EH (cell line): ENCODE measurements around the gene DUS1L.
A peak's percentile ranks its signal among the peaks of the same experiment; 100 is the strongest.

ENCODE experiments used
- DNase-seq: peaks from one replicate; pipeline ENCODE4 v3.0.0-alpha.2; 2015; ENCODE audit warnings: low read depth

DUS1L gene

DNA sequence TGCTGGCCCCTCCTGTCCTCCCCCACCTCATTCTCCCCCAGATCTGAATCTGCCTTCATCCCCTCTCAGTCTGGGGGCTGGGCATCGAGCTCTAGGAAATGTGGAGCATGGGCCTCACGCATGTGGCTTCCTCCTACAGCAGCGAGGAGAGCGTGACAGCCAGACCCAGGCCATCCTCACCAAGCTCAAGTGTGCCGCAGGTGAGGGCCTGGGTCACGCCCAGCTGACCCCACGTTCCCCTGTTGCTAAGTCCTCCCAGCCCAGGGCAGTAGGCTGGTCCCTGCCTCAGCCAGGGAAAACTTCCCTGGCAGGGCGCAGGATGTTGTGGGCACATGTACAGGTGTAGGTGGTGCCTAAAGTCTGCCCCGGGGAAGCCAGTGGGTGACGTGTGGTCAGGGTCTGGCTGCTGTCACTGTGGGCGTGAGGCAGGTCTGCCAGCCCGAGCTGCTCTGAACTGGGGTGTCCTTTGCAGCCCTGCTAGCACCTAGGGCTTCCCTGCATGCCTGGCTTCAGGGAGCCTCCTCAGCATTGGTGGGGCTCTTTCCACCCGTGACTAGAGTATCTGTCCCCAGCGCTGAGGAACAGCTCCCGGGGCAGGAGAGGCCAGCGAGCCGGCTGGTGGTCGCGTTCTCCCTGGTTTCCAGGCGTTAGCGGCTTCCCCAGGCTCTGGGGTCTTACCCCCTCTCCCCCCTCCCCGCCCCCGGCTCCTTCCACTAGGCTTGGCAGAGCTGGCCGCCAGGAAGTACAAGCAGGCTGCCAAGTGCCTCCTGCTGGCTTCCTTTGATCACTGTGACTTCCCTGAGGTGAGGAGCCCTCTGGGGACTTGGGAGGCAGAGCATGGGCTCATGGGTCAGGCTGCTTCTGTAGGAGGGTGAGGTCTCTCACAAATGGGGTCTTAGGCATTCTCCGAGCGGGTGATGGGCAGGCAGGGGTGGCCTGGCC is 10.3 kb downstream of the DUS1L start:
- DNase-seq: no peak

DNA sequence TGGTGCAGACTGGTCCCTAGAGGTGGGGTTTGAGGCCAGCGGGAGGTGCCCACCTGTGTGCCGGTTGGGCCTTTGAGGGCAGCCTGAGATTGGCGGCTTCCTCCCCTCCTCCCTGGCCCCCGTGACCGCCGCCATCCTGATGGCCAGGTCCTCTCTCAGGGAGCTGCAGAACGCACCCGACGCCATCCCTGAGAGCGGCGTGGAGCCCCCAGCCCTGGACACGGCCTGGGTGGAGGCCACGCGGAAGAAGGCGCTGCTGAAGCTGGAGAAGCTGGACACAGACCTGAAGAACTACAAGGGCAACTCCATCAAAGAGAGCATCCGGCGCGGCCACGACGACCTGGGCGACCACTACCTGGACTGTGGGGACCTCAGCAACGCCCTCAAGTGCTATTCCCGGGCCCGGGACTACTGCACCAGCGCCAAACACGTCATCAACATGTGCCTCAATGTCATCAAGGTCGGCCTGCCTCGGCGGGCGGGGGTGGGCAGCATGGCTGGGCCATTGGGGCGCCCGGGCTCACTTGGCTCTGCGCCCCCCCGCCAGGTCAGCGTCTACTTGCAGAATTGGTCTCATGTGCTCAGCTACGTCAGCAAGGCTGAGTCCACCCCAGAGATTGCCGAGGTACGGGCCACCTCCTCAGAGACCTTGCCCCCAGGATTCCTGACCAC is 11.1 kb downstream of the DUS1L start:
- no peak for DNase-seq

DNA sequence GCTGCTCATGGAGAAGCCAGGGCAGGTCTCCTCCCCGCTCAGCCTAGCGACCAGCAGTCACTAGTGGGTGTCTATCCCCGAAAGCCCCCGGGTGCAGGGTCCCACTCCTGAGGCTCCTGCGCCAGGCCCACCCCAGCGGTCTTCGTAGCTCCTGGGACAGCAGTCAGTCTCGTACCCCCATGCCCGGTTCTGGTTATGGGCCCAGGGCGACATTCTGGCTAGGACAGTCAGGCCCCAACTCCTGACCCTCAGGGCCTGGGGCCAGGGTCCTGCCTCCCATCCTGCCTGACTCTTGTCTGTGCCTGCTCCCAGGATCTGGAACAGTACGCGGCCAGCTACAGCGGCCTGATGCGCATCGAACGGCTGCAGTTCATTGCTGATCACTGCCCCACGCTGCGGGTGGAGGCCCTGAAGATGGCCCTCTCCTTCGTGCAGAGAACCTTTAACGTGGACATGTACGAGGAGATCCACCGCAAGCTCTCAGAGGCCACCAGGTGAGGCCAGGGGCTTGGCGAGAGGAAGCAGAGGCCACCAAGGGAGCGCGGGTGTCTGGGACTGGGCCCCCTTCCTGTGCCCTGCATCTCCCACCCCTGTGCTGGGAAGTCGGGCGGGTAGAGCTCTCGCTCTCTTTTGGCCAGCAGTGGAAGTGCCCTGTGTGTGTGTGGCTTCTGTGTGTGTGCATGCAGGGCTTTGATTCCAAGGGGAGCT is 11.9 kb downstream of the DUS1L start:
- no peak for DNase-seq

DNA sequence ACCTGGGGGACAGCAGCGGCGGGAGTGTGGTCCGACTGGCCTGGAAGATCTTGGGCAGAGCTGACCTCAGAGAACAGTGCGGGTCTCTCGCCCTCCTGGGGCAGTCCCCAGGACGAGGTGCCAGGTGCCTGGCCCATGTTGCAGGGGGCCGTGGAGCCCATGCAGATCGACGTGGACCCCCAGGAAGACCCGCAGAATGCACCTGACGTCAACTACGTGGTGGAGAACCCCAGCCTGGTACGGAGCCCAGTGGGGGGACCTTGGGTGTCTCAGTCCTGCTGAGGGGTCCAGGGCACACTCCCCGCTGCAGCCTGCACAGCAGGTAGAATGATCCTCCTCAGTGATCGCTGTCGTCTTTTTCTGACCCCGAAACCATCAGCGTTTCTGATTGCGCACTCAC is 12.5 kb downstream of the DUS1L start:
- no peak for DNase-seq

DNA sequence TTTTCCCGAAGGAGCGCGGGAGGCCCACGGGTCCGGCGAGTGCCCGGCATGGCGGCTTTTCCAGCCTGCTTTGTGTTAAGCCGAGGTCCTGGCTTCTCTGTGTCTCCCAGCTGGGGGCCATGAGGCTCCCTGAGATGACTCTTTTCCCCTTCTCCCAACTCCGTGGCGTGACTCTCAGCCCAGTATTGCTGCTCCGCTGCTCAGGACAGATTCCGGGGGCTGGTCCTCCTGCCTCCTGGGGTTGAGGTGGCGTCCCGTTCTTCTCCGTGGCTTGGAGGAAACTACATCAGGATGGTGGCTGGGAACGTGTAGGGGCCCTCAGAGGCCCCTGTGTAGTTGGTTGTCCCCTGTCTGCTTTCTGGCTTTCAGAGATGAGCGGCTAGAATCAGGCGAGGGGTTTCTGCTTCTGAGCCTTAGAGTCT is 13.0 kb downstream of the DUS1L start:
- DNase-seq: no peak

DNA sequence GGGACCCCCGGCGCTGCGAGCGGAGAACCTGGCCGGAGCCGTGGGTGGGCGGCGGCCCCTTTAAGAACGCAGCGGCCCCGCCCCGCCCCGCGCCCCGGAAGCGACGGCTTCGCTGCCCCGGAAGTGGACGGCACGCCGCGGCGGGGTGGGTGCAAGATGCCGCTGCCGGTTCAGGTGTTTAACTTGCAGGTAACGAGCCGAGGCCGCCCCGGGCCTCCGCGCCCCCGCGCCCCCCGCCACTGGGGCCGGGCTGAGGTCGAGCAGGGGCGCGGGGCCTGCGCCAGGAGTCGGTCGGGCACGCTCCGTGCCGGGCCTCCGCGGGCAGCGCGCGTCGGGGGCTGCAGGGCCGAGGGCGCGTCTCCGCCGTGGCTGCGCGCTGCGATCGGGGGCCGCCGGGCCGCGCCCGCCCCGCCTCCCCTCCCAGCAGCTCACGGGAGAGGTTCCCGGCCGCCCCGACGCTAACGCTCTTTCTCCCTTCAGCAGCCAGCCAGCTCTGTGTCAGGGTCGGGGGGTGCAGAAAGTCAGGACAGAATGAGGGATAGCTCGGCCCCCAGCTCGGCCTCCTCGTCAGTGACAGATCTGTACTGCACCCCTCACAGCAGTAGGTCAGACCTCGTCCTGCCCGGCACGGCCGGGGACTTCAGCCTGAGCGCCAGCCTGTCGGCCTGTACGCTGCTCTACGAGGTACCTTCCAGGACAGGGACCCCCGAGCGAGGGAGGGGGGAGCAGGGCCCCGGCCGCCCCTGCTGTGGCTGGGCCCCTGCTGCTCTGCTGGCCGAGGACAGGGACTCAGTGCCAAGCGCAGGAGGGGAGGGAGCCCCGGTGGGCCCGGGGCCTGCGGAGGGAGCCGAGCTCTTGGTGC is 13.6 kb downstream of the DUS1L start, which contains the start of the genes GPS1 and RFNG:
Gene GPS1 (plus strand): TSS at position 123 of the 862 bp plus-strand sequence. CDS start 34 bp downstream, at position 157.
Gene RFNG (minus strand): TSS at position 36 of the 862 bp plus-strand sequence. CDS start 45 bp downstream, outside the sequence.
- peak; percentile 62 for DNase-seq

DNA sequence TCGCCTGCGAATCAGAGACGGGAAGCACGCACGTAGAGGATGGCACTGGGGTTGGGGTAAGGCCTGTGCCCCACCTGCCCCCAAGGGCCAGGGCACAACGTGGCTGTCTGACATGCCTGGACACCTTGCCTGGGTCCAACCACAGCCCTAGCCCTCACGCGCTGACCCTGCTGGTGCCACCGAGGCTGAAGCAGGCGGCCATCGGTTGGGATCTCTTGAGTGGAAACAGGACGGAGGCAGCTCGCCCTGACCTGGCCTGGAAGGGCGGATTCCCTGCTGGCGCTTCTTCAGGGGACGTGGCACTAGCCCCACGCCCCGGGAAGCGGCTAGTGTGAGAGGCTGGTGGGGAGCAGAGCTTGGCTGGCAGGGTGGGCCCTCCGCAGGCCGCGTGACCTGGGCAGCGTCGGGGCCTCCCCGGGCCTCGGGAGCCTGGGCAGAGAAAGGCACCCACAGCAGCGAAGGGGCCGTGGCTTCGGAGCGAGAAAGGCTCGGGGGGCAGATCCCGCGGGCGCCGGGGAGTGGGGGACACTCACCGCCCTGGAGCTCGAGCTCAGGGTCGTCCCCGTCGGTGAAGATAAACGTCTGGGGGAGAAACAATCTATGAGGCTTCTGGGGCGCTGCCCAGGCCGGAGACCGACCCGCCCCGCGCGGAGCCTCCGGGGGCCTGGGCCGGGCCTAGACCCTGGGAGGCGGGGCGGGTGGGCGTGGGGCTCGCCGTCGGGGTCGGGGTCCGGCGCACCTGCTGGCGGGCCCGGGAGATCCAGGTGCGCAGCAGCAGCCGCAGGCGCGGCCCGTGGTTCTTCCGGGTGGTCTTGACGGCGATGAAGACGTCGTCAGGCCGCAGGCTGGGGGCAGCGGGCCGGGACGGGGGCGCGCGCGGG is 14.6 kb downstream of the DUS1L start:
- DNase-seq: peak; percentile 27

DNA sequence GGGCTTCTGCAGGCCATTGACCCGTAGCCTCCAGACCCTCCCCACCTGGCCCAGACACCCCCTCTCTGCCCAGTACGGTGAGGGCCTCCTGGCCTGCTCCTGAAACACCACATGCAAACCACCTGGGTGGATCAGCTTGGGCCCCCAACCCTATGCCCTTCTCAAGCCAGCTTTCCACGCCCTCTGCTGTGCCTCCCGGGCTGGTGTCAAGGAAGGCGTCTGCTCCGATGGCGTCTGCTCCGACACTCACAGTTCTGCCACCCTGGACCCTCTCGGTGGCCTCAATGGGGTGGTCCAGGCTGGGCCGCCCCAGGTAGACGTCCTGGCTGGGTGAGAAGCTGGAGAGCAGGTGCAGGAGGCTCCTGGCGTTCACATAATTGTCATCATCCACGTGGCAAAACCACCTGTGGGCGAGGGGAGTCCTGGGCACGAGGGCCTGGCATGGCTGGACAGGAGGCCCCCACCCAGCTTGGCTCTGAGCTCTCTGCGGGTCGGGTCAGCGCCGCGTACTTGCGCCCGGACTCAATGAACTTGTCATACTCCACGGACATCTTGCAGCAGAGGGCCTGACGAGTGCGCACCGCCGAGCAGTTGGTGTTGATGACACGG is 15.3 kb downstream of the DUS1L start:
- no peak for DNase-seq

DNA sequence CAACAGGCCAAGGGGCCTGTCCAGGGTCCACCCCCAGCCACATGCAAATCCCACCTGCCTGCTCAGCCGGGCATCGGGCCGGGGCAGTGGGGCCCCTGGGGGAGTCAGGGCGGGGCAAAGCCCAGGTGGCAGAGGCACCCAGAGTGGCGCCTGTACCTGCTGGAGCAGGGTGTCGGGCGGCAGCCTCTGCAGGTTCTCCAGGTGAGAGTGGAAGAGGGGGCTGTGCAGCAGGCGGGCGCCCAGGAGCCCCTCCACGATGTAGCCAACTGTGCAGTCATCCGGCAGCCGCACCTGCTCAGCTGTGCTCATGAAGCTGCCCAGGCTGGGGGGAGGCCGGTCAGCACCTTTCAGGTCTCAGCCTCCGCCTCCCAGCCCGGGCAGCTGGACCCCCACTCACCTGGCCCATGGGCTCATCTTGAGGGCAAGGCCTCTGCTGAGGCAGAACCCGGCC is 16.1 kb downstream of the DUS1L start:
- DNase-seq: no peak

DNA sequence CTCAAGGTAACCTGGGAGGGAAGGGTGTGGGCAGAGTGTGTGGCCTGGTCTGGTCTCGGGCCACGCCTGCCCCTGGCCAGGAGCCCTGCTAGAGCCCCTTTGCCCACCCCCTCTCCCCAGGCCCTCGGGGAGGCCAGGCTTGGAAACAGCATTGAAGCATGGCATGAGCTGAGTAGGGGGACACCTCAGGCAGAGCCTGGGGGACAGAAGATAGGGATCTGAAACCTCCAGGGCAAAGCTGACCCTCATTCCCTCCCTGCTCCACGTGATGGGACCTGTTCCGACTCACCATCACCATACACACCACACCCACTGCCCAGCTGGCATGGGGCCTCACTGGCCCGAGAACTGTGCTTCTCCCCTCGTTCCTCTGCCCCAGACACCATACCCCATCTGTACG is 16.5 kb downstream of the DUS1L start:
- no peak for DNase-seq

DNA sequence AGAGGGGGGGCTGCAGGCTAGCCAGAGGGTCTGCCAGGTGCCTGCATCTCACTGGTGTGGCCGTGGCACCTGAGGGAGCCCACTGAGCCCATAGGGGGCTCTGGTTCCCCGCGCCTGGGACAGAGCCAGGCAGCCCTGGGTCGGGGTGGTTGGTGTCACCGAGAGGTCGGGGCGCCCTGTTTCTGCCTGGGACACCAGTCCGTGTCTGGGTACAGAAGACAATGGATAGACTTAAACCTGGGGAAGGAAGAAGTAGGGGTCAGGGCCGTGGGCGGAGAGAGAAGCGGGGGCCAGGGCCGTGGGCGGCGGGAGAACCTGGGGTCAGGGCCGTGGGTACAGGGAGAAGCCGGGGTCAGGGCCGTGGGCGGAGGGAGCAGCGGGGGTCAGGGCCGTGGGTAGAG is 17.0 kb downstream of the DUS1L start:
- no peak for DNase-seq

DNA sequence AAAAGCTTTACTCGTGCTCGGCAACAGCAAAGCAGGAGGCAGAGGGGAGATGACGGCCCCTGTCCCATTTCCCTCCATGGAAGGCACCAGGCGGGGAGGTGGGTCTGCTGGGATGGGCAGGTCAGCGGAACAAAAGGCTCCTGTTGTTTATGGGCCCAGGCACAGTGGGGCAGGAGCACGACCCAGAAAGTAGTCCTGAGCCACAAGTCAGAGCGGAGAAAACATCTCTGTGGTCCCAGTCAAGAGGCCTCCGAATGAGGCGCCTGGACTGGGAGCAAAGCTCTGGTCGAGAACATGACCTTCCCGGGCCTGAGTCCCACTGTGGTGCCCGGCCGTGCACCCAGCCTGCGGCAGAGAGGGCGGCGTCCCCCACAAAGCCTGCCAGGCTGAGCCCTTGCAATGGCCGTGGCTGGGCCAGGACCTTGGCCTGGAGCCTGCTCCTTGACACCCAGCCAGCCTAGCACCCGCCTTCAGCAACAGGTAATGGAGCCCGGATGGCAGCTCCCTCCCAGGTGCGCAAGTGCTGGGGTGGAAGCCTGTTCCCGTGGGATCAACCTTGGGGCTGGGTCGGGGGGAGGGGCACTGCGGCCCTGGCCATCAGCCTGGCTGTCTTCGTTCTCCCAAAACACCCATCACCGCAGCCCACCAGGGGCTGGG is 17.6 kb downstream of the DUS1L start:
- DNase-seq: no peak

DNA sequence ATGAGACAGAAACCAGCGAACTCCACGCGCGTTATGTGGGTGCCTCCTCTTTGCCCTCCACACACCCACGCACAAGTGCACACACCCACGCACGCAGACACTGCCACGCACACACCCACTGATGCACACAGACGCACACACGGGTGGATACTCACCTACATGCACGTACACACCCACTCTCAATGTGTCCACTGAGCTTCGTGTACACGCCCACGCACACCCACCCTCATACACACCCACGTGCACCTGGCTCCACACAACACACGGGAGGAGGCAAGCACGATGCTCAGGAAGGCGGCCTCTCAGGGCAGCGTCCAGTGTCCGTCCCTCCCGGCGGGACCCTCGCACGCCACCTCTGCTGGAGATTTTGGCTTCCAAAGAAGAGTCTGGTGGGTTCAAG is 18.2 kb downstream of the DUS1L start:
- no peak for DNase-seq

DNA sequence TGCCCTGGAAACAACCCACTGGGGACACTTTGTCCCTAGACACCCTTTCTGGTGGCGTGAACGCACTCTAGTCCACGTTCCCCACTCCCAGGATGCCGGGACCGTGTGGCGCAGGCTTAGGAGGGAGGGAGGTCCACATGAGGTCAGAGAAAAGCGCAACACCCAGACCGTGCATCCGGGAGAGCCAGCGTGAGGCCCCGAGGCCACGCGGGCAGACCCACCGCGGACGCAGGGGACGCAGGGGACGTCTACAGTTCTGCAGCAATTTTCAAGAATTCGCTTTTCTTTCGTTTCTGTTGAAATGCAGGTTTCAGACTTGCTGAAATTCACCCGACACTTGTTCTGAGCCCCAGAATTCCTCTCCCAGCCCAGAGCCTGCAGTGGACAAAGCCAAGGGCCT is 18.7 kb downstream of the DUS1L start:
- DNase-seq: no peak

DNA sequence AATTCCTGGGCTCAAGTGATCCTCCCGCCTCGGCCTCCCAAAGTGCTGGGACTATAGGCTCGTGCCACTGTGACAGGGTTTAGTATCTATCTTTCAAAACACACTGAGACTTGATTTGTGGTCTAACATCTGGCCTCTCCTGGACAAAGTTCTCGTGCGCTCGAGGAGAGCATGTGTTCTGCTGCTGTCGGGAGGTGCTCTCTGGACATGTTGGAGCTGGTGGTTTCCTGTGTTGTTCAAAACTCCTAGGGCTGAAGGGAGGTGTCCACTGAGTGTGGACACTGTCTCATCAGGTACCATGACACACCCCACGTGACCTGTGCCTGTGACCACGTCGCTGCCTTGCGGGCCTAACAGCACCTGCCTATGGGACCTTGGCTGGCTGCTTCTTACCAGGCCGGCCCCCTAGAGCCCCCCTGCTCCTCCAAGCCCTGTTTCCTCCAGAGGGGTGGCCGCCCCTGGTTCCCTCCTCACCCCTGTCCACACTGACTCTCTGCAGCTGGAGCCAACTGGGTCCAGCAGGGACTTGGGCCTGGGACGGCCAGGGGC is 19.6 kb downstream of the DUS1L start:
- DNase-seq: no peak

DNA sequence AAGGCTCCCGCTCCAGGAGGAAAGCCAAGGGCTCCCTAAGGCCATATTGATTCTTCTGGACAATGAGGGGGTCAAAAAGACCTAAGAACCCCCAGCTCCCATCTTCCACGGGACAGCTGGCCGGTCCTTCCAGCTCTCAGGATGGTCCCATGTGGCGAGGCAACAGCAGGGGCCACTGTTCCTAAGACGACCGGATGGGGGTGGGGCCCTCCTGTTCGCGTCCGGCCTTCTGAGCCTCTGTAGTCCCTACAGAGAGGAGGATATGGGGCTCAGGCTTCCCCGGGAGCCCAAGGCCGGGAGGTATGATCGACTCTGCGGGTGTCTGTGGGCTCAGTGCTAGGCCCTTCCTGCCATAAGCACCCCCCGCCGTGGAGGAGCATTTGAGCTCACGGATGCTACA is 22.1 kb downstream of the DUS1L start:
- no peak for DNase-seq

DNA sequence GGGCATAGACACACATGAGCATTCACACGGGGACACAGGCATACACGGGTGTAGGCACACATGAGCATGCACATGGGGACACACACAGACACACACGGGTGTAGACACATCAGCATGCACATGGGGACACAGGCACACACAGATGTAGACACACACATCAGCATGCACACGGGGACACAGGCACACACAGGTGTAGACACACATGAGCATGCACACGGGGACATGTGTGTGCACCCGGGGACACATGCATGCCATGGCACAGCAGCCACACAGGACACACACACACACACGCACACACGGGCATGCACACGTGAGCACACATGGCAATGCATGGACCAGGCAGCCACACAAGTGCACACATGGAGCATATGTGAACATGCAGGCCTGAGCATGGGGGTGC is 23.0 kb downstream of the DUS1L start:
- no peak for DNase-seq

DNA sequence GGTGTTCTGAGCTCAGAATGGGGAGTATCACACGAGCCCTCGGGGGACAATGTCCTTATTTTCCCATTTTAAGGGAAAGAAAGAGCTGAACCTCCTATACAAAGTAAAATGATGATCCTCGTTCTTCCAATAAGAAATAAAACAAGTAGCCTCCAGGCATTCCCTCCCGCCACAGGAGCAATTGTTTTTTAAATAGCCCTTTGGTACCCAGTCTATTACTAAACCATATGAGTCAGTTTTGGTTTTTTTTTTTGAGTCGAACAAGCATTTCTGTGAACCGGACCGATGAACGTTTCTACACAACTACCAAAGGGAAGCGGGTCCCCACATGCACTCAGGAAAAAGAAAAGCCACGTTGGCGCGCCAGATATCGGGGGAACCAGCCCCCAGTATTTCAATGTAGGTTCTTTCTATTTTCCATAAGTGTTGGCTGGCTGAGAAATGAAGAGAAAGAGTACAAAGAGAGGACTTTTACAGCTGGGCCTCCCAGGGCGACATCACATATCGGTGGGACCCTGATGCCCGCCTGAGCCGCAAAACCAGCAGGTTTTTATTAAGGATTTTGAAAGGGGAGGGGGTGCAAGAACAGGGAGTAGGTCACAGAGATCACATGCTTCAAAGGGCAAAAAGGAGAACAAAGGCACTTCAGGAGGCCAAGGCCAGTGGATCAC is 24.3 kb downstream of the DUS1L start:
- no peak for DNase-seq
